Fibroblast of upper back skin (primary cell): ENCODE measurements around the gene VPREB1.
"Not testable (repeated sequence)": the region's sequence is repeated elsewhere in the genome, so short reads cannot be mapped to it uniquely, and the experiment has no call there.

ENCODE experiments used
- DNase-seq: peaks from one replicate; pipeline ENCODE4 v3.0.0-alpha.2; 2013

The VPREB1 gene, protein sequence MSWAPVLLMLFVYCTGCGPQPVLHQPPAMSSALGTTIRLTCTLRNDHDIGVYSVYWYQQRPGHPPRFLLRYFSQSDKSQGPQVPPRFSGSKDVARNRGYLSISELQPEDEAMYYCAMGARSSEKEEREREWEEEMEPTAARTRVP

GRCh38 chr22:22244316-22245250 lies at the start of gene VPREB1:
Gene VPREB1, plus strand, starts transcription at chr22:22244786. Its CDS starts 28 bp downstream, at chr22:22244814.
- no peak for DNase-seq

- DNase-seq, result no peak
These were observed 49.7 kb upstream of the VPREB1 start for GRCh38 chr22:22194931-22195264.

- peak; percentile 38 for DNase-seq
These were observed 49.1 kb upstream of the VPREB1 start for GRCh38 chr22:22195265-22196017.

GRCh38 chr22:22196018-22196533 lies 48.5 kb upstream of the VPREB1 start:
- DNase-seq, result no peak

DNA sequence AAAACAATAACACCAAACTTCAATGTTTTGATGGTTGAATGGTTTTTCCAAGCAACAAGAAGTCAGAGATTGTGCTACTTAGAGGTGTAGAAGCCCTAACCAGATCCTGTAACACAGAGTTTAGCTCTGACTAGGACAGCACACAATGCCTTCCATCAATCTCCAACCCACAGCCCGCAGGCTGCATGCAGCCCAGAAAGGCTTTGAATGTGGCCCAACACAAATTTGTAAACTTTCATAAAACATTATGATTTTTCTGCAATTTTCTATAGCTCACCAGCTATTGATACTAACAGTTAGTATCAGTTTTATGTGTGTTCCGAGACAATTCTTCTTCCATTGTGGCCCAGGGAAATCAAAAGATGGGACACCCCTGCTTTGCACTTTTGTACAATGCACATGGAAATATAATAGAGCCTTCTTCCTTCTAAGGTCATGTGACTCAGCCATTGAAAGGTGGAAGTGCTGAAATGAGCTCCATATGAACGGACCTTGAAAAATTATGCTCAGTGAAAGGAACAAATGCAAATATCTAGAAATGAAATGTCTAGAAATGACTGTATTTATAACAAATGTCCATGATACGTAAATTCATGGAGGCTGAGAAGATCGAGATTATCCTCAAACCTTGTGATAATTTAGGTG lies 47.6 kb upstream of the VPREB1 start:
- DNase-seq, result no peak

GRCh38 chr22:22197993-22198402 lies 46.6 kb upstream of the VPREB1 start:
- DNase-seq, result no peak

DNA sequence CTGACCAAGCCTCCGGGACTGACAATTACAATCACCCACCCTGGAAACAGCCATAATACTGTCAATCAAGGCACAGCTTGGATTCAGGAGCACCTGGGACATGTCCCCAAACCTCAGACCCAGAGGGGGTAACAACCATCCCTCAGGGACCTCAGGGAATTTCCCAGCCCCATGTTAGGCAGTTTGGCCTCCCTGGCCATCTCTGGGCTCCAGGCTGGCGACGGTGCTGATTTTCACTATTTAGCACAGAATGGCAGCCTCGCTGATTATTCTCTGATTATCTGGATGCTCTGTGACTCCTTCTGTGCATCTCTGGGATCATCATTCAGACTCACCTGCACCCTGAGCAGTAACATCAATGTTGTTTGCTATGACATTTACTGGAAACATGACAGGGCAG lies 45.8 kb upstream of the VPREB1 start:
- DNase-seq, result no peak

DNA sequence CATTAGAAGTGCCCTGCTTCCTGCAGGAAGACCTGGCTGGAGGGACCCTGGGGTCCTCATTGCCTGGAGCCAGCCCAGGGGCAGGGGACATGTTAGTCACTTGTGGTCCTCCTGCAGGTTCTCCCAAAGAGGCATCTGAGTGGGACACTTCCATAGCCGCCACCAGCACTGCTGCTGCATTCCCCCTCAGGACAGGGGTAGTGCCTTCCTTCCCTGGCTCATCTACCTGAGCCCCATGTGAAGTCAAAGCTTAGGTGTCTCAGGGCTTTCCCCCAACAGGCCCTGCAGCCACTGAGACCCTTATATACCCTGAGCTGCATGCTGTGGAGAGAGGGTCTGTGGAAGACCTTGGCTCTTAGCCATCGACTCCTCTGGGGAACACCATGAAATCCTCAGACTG lies 45.0 kb upstream of the VPREB1 start:
- DNase-seq, result no peak

- DNase-seq, result no peak
These were observed 43.9 kb upstream of the VPREB1 start for GRCh38 chr22:22200569-22201184.

GRCh38 chr22:22201185-22201929 lies 43.2 kb upstream of the VPREB1 start:
- no peak for DNase-seq

DNA sequence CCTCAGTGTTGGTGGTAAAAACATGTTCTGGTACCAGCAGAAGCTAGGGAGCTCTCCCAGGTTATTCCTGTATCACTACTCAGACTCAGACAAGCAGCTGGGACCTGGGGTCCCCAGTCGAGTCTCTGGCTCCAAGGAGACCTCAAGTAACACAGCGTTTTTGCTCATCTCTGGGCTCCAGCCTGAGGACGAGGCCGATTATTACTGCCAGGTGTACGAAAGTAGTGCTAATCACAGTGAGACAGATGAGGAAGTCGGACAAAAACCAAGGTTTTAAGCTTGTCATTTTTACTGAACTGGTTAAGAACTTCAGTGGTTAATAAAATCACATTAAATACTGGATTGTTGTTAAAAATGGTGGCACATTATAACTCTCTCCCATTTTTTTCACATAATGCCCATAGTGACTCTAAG lies 42.6 kb upstream of the VPREB1 start:
- no peak for DNase-seq

GRCh38 chr22:22203048-22203971 lies 41.3 kb upstream of the VPREB1 start:
- no peak for DNase-seq

- peak; percentile 55 for DNase-seq
These were observed 36.6 kb upstream of the VPREB1 start for GRCh38 chr22:22207845-22208564.

DNA sequence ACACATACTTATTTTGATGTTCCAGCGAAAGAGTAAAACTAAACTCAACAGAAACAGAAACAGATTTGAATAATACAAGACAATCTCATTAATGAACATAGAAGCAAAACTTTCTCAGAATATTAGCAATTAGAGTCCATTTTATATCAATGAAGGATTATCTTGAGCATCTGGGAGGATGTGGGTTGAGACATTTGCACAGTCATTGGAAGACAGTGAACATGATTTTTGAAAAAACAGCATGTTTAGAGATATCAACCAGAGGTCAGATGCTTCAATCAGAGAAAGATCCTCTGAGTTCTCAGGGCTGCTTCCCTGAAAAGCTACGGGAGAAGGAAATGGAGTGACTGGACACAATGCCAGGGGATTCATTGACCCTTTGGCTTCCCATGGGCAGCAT lies 35.9 kb upstream of the VPREB1 start:
- DNase-seq, result no peak

DNA sequence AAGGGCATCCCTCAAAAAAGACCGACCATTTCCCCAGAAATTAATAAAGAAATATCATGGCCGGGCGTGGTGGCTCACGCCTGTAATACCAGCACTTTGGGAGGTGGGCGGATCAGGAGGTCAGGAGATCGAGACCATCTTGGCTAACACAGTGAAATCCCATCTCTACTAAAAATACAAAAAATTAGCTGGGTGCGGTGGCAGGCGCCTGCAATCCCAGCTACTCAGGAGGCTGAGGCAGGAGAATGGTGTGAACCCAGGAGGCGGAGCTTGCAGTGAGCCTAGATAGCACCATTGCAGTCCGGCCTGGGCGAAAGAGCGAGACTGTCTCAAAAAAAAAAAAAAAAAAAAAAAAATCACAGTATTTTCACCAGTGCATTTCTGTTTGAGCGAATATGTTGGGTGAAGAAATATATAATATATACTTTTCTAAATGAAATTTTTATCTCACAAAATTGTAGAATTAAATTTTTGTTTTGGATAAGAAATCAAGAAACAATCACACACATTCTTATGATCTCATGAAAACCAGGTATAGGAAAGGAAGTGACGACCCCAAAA lies 35.4 kb upstream of the VPREB1 start:
- not testable (repeated sequence) for DNase-seq

DNA sequence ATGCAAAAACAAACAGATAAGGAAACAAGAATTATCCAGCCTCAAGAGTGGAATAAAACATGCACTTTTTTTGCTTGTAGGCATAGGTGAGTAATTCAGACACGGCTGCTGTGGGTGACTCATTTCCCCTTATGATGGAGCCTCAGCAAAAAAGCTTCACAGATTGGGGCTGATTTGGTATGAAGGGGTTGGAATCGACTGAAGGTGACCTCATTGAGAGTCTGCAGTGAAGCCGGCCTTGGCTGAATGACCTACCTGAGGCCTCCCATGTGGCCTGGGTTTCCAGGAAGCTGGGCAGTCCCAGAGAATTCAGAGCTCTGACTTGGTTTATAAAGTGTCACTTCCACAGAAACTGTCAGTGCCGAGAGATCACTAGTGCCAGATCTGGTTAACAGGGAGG lies 34.2 kb upstream of the VPREB1 start:
- DNase-seq, result peak; percentile 59

GRCh38 chr22:22210889-22211833 lies 33.4 kb upstream of the VPREB1 start:
- no peak for DNase-seq

DNA sequence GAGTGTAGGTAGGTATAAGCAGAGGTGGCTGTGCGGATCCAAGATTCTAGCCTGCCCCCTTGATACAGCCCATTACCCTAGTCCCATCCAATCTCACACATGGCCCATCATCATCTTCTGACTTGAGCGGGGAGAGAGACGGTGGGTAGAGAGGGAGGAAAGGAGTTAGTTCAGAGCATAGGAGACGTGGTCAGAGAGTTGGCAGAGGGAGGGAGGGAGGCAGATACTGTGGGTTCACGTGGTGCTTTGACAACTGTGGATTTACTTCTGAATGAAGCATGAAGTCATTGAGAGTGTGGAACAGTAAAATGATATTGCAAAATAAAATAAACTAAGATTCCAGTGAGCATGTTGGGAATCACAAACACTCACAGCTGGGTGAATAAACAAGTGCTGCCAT lies 31.4 kb upstream of the VPREB1 start:
- DNase-seq, result no peak
